G401 (cell line): Measurements from ENCODE around the gene LPAR1. TPM values are rescaled to one million over a fixed set of nuclear protein-coding genes. Genes with fewer than 3 reads are reported as not detected.
"Not testable (repeated sequence)": the region's sequence is repeated elsewhere in the genome, so short reads cannot be mapped to it uniquely, and the experiment has no call there.

Experiments
- DNase-seq: peaks from one replicate; pipeline ENCODE4 v3.0.0-alpha.2; 2015; ENCODE audit warnings: low spot score
- in situ Hi-C: cut with HindIII; loops from 2 replicates; pipeline ENCODE4 v1.10.0; 2016; ENCODE audit warnings: low sequenced_read_pairs, mixed read lengths
- total RNA-seq: library from RNA; depleted of rRNA; stranded (reverse); fragments of >200 nt; shearing (Covaris generic); gene quantifications from 2 replicates; pipeline ENCODE4 v1.2.3, GENCODE V29; 2014

The LPAR1 gene
- total RNA-seq, 1 experiment from 2014 or later: not detected

GRCh38 chr9:110847671-110848070 is 190.6 kb downstream of the LPAR1 start:
- in situ Hi-C loops: no loop called here
- DNase-seq: no peak

DNA sequence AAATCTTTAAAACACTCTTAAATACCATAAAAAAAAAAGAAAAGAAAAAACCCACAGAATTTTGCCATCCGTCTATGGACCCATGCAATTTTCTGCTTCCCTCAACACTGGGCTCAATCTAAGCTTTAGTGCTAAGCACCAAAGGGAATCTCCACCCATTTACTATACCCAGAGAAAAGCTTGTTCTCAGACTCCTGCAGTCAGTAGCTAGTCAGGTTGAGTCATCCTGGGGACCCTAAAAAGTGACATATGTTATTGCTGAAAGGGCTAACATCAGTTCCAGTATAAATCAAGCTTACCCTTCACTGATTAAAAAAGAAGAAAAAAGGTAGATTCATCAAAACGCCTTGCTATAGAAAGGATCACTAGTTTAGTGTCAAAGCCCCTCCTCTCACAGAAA is 192.1 kb downstream of the LPAR1 start:
- in situ Hi-C loops: no loop called here
- no peak for DNase-seq

- in situ Hi-C loops: no loop called here
- no peak for DNase-seq
Observed at GRCh38 chr9:110844121-110844520, 194.1 kb downstream of the LPAR1 start.

DNA sequence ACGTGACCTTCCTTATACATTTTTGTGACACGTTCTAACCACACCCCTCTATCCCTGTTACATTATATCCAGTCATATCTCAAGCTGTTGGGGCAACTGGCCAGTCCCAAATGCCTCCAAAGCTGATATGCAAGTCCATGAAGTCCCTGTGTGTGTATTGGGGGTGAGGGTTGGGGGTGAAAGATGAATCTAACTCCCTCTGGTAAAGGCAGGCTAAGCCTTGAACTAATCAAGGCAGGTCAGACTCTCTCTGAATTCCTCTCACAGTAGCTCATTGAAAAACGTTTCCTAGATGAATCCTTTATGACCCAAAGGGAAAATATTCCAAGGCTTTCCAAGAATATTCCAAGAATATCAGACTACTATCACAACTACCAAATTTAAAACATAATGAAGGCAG is 195.3 kb downstream of the LPAR1 start:
- no peak for DNase-seq
- in situ Hi-C loops: no loop called here

DNA sequence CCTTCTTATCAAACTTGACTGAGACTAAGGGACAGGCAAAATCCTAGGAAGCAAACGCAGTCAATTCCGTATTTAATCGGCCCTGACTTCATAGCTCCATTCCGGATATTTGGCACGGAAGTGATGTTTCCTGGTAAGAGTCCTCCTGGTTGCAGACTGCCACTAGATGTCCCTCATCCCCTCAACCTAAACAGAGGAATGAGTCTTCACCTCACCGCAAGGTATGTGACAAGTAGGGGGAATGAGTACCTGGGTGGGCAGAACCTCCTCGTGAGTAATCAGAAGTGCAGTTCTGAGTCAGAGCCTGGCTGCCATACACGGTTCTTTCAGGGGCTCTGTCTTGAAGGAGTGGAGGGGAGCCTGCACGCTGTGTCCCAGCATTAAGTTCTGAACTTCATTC is 196.1 kb downstream of the LPAR1 start:
- in situ Hi-C loops: no loop called here

DNA sequence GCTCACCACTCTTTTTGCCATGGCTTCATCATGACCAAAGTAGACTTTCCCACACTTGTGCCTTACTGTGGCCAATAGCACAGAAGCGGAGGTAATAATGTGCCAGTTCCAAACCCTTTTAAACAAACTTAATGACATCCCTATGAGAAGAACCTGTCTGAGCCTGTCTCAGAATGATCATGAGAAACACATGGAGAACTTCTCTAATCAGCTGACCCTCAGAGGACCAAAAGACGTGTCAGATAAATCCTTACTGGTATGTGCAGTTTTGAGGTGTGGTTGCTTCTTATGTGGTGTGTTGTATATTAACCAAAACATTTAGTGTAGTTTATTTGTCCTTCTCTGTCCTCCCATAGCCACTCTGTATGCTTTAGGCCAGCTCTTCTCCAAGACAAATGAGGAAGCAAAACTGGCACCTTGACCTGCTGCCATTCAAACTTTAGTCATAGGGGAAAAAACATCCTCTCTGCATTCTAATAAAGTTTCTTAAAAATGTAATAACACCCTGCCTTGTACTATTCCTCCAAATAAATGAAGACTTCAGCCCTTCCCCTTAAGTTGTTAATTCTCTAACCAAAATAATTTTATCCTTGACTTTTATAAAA is 200.8 kb downstream of the LPAR1 start:
- no peak for DNase-seq
- in situ Hi-C loops: no loop called here

More for the DNA sequence above, 196.1 kb downstream of the LPAR1 start:
- DNase-seq: no peak

DNA sequence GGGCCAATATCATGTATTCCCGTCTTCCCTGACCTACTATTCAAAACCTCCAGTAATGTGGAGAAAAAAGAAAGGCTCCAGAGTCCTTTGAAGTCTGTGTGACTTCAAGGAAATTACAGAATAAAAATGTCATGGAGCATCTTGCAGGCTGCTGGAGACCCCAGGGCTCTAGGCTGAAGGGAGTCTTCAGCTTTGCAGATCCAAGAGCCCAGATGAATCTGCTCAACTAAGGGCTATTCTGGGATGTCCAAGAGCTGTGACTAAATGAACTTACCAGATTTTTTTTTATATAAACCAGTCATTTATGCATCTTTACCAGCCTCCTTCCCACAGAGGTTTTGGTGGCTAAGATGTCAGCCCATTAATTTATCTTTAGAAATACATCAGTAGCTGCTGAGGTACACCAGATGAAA is 202.4 kb downstream of the LPAR1 start:
- DNase-seq: no peak
- in situ Hi-C loops: no loop called here

GRCh38 chr9:110835404-110835803 is 202.9 kb downstream of the LPAR1 start:
- DNase-seq: no peak
- in situ Hi-C loops: no loop called here

DNA sequence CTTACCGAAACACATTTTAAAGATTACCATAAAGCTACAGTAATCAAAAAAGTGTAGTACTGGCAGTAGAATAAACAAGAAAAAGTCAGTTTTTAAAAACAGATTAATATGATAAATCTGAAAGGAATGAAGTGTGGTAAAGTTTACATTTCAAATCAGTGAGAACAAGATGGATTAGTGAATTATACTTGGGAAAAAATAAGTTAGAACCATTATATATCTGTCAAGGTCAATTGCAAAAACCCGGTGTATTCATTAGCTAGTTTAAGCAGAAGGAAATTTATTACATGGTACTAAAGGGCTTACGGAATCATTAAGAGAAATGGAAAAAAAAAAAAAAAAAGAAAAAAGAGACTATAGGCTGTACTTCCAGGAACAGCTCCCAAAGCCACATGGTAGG is 205.3 kb downstream of the LPAR1 start:
- in situ Hi-C loops: no loop called here
- DNase-seq: no peak

DNA sequence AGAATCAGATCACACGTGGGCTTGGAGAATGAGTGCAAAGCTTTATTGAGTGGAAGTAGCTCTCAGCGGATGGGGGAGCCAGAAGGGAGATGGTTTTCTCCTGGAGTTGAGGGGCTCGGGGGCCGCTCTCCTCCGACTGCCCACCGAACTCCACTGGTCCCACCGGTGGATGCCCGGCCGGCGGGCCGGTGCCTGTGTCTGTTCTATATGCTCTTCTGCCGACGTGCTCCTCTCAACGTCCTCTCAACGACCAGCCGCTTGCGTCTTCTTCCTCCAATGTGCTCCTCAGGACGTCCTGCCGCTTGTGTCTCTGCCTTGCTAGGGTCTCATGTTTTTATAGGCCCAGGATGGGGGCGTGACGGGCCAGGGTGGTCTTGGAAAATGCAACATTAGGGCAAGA is 207.8 kb downstream of the LPAR1 start:
- in situ Hi-C loops: no loop called here
- DNase-seq: no peak

GRCh38 chr9:110828264-110828663 is 210.0 kb downstream of the LPAR1 start:
- in situ Hi-C loops: no loop called here
- no peak for DNase-seq

- in situ Hi-C loops, DNase-seq: not testable (repeated sequence)
Observed at GRCh38 chr9:110826400-110826799, 211.9 kb downstream of the LPAR1 start.

GRCh38 chr9:110825950-110826349 is 212.3 kb downstream of the LPAR1 start:
- in situ Hi-C loops: no loop called here
- DNase-seq: no peak

DNA sequence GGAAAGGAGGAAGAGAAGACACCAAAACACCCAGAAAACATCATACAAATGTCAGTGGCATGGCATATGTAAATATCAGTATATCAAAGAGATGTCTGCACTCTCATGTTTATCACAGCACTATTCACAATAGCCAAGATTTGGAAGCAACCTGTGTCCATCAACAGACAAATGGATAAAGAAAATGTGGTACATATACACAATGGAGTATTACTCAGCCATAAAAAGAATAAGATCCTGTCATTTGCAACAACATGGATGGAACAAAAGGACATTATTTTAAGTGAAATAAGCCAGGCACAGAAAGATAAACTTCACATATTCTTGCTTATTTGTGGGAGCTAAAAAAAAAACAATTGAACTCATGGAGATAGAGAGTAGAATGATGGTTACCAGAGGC is 213.1 kb downstream of the LPAR1 start:
- in situ Hi-C loops, DNase-seq: not testable (repeated sequence)
